Measurements from ENCODE around the gene ING4. TPM values are rescaled to one million over a fixed set of nuclear protein-coding genes. Genes with fewer than 3 reads are reported as not detected.

Gene ING4
- total and polyA plus RNA-seq, 2 of the 13 experiments (the other 11 are each of a cell fraction or from before 2014, with no cell fraction given): 14.4 to 32.4 TPM

DNA sequence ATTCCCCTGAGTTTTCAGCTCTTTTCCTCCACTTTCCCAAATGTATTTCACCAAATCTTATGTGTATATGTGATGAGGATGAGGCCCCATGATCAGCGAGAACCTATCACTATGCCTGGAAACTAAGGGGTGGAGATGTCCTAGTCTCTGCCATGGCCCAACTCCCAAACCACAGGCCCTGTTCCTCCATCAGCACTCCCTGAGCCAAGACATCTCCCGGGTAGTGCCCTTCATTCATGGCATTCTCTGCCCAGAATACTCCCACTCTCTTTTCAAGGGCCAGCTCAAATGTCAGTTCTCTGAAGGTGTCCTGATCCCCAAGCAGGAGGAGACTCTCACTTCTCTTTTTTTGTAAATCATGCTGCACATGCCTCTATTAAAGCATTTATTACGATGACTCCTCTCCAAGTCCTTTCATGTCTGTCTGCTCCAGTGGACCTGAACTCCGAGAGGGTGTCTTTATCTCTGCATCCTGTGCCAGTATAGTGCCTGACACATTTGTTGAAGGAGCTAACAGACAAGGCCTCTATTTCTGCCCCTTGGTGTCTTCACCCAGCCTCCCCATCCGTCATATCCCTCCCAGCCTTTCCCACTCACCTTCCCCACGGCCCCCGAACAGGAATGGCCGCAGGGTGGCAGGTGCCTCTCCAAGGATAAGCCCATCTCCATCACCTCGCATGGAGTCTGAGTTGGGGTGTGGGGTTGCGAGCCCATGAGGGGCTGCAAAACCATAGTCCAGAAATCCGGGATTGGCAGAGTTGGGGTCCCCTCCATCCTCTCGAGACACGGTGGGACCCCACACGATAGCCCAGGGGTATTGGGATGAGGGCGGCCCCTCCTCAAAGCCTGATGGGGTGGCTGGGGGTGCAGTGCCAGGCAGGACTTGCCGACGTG is 34.0 kb upstream of the ING4 start (continued):
- TF ChIP-seq, protein P1, sequence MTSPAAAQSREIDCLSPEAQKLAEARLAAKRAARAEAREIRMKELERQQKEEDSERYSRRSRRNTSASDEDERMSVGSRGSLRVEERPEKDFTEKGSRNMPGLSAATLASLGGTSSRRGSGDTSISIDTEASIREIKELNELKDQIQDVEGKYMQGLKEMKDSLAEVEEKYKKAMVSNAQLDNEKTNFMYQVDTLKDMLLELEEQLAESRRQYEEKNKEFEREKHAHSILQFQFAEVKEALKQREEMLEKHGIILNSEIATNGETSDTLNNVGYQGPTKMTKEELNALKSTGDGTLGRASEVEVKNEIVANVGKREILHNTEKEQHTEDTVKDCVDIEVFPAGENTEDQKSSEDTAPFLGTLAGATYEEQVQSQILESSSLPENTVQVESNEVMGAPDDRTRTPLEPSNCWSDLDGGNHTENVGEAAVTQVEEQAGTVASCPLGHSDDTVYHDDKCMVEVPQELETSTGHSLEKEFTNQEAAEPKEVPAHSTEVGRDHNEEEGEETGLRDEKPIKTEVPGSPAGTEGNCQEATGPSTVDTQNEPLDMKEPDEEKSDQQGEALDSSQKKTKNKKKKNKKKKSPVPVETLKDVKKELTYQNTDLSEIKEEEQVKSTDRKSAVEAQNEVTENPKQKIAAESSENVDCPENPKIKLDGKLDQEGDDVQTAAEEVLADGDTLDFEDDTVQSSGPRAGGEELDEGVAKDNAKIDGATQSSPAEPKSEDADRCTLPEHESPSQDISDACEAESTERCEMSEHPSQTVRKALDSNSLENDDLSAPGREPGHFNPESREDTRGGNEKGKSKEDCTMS (CRISPR knock-in tag; conservative IDR thresholded peaks at IDR 0.05): no peak

DNA sequence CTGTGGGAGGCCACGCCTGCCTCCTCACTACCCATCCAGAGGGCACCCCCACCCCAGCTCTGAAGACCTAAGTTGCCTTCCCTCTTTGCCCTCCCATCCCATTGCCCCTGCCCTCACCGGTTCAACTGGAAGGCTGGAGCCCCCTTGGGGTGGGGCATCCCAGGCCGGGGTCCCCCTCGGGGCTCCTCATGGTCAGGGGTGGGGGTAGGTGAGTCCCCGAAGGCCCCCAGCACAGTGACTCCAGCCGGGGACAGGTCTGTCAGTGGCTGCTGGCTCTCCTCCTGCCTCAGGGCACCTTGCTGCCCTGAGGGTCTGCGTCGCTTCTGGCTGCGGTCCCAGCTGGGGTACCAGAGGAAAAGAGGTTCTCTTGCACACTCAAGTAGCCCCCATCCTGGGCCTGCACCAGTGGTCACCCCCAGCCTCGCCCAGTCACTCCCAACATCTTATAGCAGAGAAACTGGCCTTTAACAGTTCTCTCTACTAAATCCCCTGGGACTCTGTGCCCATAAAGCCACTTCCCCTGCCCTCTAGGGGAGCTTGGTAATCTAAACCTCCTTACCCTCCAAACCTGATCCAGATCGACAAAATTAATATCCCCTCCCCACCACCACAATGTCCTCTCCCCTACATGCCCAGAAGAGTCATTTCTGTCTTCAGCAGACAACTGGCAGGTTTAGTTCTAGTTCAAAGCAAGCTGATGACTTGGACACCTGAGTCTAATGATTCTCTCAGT is 32.6 kb upstream of the ING4 start:
- whole genome bisulfite sequencing (ENCODE audit: low lambda C conversion rate): 12% methylated on average over 5 of the region's 11 CpGs
- no peak for DNase-seq (ENCODE audit: low spot score)

More for the DNA sequence above, 32.6 kb upstream of the ING4 start:
- POLR2A ChIA-PET: no interaction called here
- TF ChIP-seq PCBP1 (IDR thresholded peaks at IDR 0.05; ENCODE audit: borderline replicate concordance, low read depth, low read length): no peak
- no peak for TF ChIP-seq MZF1 (CRISPR knock-in tag; IDR thresholded peaks at IDR 0.05; ENCODE audit: borderline replicate concordance)
- no peak for TF ChIP-seq PLRG1 (conservative IDR thresholded peaks at IDR 0.05)
- no peak for TF ChIP-seq ZFP1 (CRISPR knock-in tag; IDR thresholded peaks at IDR 0.05)
- no peak for TF ChIP-seq MIER3 (CRISPR knock-in tag; IDR thresholded peaks at IDR 0.05; ENCODE audit: borderline replicate concordance)
- no peak for TF ChIP-seq TSC22D2 (CRISPR knock-in tag; IDR thresholded peaks at IDR 0.05; ENCODE audit: borderline replicate concordance)
- TF ChIP-seq, protein P2, sequence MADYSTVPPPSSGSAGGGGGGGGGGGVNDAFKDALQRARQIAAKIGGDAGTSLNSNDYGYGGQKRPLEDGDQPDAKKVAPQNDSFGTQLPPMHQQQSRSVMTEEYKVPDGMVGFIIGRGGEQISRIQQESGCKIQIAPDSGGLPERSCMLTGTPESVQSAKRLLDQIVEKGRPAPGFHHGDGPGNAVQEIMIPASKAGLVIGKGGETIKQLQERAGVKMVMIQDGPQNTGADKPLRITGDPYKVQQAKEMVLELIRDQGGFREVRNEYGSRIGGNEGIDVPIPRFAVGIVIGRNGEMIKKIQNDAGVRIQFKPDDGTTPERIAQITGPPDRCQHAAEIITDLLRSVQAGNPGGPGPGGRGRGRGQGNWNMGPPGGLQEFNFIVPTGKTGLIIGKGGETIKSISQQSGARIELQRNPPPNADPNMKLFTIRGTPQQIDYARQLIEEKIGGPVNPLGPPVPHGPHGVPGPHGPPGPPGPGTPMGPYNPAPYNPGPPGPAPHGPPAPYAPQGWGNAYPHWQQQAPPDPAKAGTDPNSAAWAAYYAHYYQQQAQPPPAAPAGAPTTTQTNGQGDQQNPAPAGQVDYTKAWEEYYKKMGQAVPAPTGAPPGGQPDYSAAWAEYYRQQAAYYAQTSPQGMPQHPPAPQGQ (CRISPR knock-in tag; IDR thresholded peaks at IDR 0.05; ENCODE audit: borderline replicate concordance): no peak
- TF ChIP-seq ZNF160 (CRISPR knock-in tag; IDR thresholded peaks at IDR 0.05): no peak
- TF ChIP-seq, protein P3, sequence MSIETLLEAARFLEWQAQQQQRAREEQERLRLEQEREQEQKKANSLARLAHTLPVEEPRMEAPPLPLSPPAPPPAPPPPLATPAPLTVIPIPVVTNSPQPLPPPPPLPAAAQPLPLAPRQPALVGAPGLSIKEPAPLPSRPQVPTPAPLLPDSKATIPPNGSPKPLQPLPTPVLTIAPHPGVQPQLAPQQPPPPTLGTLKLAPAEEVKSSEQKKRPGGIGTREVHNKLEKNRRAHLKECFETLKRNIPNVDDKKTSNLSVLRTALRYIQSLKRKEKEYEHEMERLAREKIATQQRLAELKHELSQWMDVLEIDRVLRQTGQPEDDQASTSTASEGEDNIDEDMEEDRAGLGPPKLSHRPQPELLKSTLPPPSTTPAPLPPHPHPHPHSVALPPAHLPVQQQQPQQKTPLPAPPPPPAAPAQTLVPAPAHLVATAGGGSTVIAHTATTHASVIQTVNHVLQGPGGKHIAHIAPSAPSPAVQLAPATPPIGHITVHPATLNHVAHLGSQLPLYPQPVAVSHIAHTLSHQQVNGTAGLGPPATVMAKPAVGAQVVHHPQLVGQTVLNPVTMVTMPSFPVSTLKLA (IDR thresholded peaks at IDR 0.05): no peak
- TF ChIP-seq, protein P4, sequence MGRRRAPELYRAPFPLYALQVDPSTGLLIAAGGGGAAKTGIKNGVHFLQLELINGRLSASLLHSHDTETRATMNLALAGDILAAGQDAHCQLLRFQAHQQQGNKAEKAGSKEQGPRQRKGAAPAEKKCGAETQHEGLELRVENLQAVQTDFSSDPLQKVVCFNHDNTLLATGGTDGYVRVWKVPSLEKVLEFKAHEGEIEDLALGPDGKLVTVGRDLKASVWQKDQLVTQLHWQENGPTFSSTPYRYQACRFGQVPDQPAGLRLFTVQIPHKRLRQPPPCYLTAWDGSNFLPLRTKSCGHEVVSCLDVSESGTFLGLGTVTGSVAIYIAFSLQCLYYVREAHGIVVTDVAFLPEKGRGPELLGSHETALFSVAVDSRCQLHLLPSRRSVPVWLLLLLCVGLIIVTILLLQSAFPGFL (CRISPR knock-in tag; IDR thresholded peaks at IDR 0.05): no peak
- no peak for TF ChIP-seq ZNF614 (CRISPR knock-in tag; IDR thresholded peaks at IDR 0.05; ENCODE audit: borderline replicate concordance)
- TF ChIP-seq DPF2 (CRISPR knock-in tag; IDR thresholded peaks at IDR 0.05; ENCODE audit: borderline replicate concordance, low read depth): no peak
- TF ChIP-seq AKAP8 (CRISPR knock-in tag; IDR thresholded peaks at IDR 0.05): no peak
- in situ Hi-C loops (cut with HindIII; ENCODE audit: extremely low pct_ligation_motif_present, low pct_unique_long_range_greater_than_20kb): loop anchor here (5.0 kb wide), 2 partner anchors 33 to 78 kb away; partner anchors contain the start of gene ING4
- Histone ChIP-seq H3K4me3 (replicated peaks in 1 of 3; ENCODE audit: insufficient read depth in 1 of 3, low read depth in 2 of 3, low read length in 3 of 3) (no peak overlapping the region), H3K27ac (ENCODE audit: extremely low read length, insufficient read depth, low read length) (no peak overlapping the region), H3K9me3 (ENCODE audit: low read length) (no peaks in the 10 kb centered on the region), H3K27me3 (ENCODE audit: control insufficient read depth in 1 of 2, insufficient read depth in 2 of 2, low read length in 2 of 2) (peaks cover 6 to 53% of the 10 kb centered on the region in 2 experiments), H3K9ac (ENCODE audit: insufficient read depth, low read depth, low read length) (no peak overlapping the region), H3K4me2 (ENCODE audit: low read depth, low read length) (no peak overlapping the region), H4K20me1 (ENCODE audit: insufficient read depth, low read length) (no peaks in the 10 kb centered on the region), H3K79me2 (ENCODE audit: insufficient read depth, low read length) (no peaks in the 10 kb centered on the region), H2AFZ (ENCODE audit: low read length) (no peak overlapping the region), H3K36me3 (replicated peaks in 1 of 2; ENCODE audit: control insufficient read depth in 1 of 2, insufficient read depth in 2 of 2, low read length in 2 of 2) (no peaks in the 10 kb centered on the region), H3K4me1 (ENCODE audit: insufficient read depth, low read length) (peaks cover 20% of the 10 kb centered on the region)
- no TSS peak for BruUV-seq (replicated peaks)
- CTCF ChIA-PET (ENCODE audit: low intra/inter-chr PET ratio, low total read pairs): no interaction called here
- intact Hi-C loops (cut with micrococcal nuclease; ENCODE audit: unreplicated experiment): loop anchor here (5.0 kb wide), 1 partner anchor 143 kb away; no protein-coding TSS in a partner anchor
- no peak for ATAC-seq
- FAIRE-seq: no peak
